Measurements from ENCODE around the gene FSTL3. TPM values are rescaled to one million over a fixed set of nuclear protein-coding genes. Genes with fewer than 3 reads are reported as not detected.

FSTL3 gene
- total RNA-seq, 1 experiment from 2014 or later = 40.9 TPM

DNA sequence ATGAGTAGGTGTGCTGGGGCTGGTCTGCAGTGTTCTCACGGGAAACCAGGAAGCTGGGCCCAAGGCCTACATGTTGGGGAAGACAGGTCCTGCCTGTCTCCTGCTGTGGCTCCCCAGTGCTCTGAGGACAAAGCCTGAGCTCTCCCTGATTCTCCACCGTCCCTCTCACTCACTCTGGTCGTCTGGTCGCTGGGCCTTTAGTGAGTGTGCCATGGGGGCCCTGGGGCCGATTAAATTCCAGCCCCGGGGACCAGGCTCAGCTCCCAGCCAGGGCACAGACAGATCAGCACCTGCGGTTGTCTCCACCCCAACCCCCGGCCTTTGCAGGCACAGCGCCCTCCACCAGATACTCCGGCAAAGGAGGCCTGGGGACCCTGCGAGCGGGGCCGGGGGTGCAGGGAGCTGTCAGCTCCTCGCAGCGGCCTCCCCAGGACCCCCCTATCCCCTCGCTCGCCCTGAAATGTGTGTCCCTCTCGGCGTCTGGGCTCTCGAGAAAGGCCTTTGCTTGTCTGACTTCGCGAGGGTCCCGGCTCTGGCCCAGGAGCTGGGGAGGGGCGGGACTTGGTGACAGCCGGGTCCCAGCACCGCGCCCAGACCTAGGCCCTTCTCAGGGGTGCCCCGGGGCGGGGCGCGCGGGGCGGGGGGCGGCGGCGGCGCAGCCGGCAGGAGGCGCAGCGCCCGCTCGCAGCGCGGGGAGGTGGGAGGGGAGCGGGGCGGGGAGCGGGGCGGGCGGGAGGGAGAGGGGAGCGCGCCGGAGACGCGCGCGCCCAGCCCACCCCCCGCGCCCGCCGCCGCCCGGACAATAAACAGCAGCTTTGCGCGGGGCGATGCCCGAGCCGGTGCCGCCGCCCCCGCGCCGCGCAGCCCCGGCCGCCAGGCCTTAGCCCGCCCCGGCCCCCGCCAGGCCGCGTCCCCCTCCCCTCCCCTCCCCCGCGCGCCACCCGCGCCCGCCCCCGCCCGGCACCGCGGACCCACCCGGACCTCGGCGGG, 32.3 kb downstream of the FSTL3 start, which contains the start of gene PALM:
TSS of gene PALM (plus strand) at position 782 of the 990 bp plus-strand sequence. CDS start 212 bp downstream, outside the sequence.
- H4K20me1 ChIP-seq (ENCODE audit: insufficient read depth) = no peaks in the 10 kb centered on the region
- intact Hi-C loops (cut with micrococcal nuclease; ENCODE audit: unreplicated experiment) = no loop called here
- H3K4me2 ChIP-seq = no peak within 1 kb of the TSS; the same call in 1 of the 2 replicates
- no peaks in the 10 kb centered on the region for H3K36me3 ChIP-seq (ENCODE audit: low read depth)
- no peak within 1 kb of the TSS for H3K4me3 ChIP-seq
- CTCF ChIA-PET = no interaction called here
- POLR2A ChIA-PET (ENCODE audit: unreplicated experiment) = no interaction called here
- BruUV-seq (replicated peaks) = no TSS peak
- H3K27ac ChIP-seq = no peak within 1 kb of the TSS
- TF ChIP-seq EZH2 (IDR thresholded peaks at IDR 0.05; ENCODE audit: low read depth) = no peak
- TF ChIP-seq, protein P1, sequence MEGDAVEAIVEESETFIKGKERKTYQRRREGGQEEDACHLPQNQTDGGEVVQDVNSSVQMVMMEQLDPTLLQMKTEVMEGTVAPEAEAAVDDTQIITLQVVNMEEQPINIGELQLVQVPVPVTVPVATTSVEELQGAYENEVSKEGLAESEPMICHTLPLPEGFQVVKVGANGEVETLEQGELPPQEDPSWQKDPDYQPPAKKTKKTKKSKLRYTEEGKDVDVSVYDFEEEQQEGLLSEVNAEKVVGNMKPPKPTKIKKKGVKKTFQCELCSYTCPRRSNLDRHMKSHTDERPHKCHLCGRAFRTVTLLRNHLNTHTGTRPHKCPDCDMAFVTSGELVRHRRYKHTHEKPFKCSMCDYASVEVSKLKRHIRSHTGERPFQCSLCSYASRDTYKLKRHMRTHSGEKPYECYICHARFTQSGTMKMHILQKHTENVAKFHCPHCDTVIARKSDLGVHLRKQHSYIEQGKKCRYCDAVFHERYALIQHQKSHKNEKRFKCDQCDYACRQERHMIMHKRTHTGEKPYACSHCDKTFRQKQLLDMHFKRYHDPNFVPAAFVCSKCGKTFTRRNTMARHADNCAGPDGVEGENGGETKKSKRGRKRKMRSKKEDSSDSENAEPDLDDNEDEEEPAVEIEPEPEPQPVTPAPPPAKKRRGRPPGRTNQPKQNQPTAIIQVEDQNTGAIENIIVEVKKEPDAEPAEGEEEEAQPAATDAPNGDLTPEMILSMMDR (conservative IDR thresholded peaks at IDR 0.05) = no peak
- H3K4me1 ChIP-seq (replicated peaks; ENCODE audit: insufficient read depth) = no peaks in the 10 kb centered on the region
- H3K9me3 ChIP-seq (ENCODE audit: insufficient read depth, low read depth) = no peaks in the 10 kb centered on the region
- no peak within 1 kb of the TSS for H2AFZ ChIP-seq
- no peaks in the 10 kb centered on the region for H3K79me2 ChIP-seq (ENCODE audit: low read depth)
- peaks cover 8% of the 10 kb centered on the region; the same call in 1 of the 2 replicates for H3K27me3 ChIP-seq (ENCODE audit: insufficient read depth, low read depth)
- H3F3A ChIP-seq (ENCODE audit: insufficient read depth, low read depth) = peaks cover 31% of the 10 kb centered on the region
- H3K9me2 ChIP-seq (ENCODE audit: insufficient read depth) = no peaks in the 10 kb centered on the region
- DNase-seq = no peak

DNA sequence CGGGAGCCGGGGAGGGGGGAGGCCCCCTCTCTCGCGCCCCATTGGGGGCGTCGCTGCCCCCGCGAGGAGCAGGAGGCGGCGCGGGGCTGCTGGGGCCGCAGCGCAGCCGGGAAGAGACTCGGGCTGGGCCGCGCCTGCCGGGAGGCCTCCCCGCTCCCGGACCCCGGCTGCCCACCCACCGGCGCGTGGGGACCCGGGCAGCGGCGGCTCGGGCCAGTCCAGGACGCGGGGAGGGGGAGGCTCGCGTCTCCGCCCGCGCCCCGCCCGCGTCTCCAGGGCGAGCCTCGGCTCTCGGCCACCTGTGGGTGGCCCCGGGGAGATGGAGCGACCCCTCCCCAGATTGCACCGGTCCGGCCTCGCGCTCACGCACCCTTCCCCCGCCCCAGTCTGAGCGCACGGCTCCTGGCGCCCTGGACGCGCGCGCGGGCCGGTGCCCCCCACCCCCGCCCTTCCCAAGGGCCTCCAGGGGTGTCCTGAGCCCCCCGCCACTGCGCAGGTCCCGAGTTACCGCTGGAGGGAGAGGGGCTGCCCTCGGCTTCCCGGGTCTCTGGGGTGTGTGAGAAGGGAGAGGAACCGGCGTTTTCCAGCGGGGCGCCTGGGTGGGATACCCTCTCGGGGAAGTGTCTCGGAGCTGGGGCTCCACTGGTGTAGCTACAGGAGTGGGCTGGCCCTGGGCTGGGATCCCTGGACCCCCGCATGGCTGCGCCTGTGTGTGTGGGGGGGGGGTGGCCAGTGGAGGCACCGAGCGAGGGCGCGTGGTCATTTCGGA, 33.2 kb downstream of the FSTL3 start:
- intact Hi-C loops (cut with micrococcal nuclease; ENCODE audit: unreplicated experiment) = no loop called here
- no peaks in the 10 kb centered on the region for H3K36me3 ChIP-seq (ENCODE audit: low read depth)
- H2AFZ ChIP-seq = no peak overlapping the region
- no peaks in the 10 kb centered on the region for H4K20me1 ChIP-seq (ENCODE audit: insufficient read depth)
- ChIA-PET POLR2A (ENCODE audit: unreplicated experiment) (no interaction called here), CTCF (no interaction called here)
- BruUV-seq (replicated peaks) = no TSS peak
- H3F3A ChIP-seq (ENCODE audit: insufficient read depth, low read depth) = peaks cover 28% of the 10 kb centered on the region
- no peak for TF ChIP-seq EZH2 (IDR thresholded peaks at IDR 0.05; ENCODE audit: low read depth)
- TF ChIP-seq, protein P1 (conservative IDR thresholded peaks at IDR 0.05) = no peak
- H3K4me3 ChIP-seq = no peak overlapping the region
- peaks cover 8% of the 10 kb centered on the region; the same call in 1 of the 2 replicates for H3K27me3 ChIP-seq (ENCODE audit: insufficient read depth, low read depth)
- H3K27ac ChIP-seq = no peak overlapping the region
- H3K4me2 ChIP-seq = no peak overlapping the region; the same call in 1 of the 2 replicates
- H3K4me1 ChIP-seq (replicated peaks; ENCODE audit: insufficient read depth) = no peaks in the 10 kb centered on the region
- H3K9me3 ChIP-seq (ENCODE audit: insufficient read depth, low read depth) = no peaks in the 10 kb centered on the region
- no peak for DNase-seq
- H3K79me2 ChIP-seq (ENCODE audit: low read depth) = no peaks in the 10 kb centered on the region
- no peaks in the 10 kb centered on the region for H3K9me2 ChIP-seq (ENCODE audit: insufficient read depth)

DNA sequence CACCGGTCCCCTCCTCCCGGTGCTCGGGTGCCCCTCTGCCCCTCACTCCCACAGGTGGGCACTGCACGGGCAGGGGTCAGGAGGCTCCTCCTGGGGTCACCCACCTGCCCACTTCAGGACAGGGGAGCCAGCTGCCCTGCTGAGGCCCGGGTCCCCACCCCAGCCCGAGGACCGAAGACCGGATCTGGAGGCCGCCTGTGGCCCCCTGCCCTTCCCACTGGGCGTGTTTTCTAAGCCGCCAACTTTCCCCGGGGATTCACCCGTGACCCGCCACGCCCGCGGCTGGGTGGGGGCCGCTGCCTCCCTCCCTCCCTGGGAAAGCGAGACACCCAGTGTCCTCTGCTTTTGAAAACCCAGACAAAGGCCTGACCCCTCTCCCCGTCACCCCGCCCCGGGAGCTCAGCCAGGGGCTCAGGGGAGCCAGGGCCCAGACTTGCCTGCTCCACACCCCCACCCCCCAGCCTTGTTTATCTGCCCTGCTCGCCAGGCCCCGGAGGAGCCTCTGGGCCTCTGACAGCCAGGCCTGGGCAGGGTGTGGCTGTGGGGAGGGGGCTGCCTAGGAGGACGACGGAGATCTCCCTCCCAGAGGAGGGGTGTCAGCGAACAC, 33.9 kb downstream of the FSTL3 start:
- POLR2A ChIA-PET (ENCODE audit: unreplicated experiment) = no interaction called here
- Histone ChIP-seq H3K36me3 (ENCODE audit: low read depth) (no peaks in the 10 kb centered on the region), H3K79me2 (ENCODE audit: low read depth) (no peaks in the 10 kb centered on the region), H2AFZ (no peak overlapping the region), H3K4me1 (replicated peaks; ENCODE audit: insufficient read depth) (no peaks in the 10 kb centered on the region), H3K9me2 (ENCODE audit: insufficient read depth) (no peaks in the 10 kb centered on the region), H3K4me2 (no peak overlapping the region), H3F3A (ENCODE audit: insufficient read depth, low read depth) (peaks cover 23% of the 10 kb centered on the region), H4K20me1 (ENCODE audit: insufficient read depth) (no peaks in the 10 kb centered on the region), H3K27ac (no peak overlapping the region), H3K4me3 (no peak overlapping the region), H3K9me3 (ENCODE audit: insufficient read depth, low read depth) (no peaks in the 10 kb centered on the region), H3K27me3 (ENCODE audit: insufficient read depth, low read depth) (peaks cover 8% of the 10 kb centered on the region; the same call in 1 of the 2 replicates)
- TF ChIP-seq, protein P1 (conservative IDR thresholded peaks at IDR 0.05) = no peak
- TF ChIP-seq EZH2 (IDR thresholded peaks at IDR 0.05; ENCODE audit: low read depth) = no peak
- intact Hi-C loops (cut with micrococcal nuclease; ENCODE audit: unreplicated experiment) = no loop called here
- no peak for DNase-seq
- CTCF ChIA-PET = no interaction called here
- BruUV-seq (replicated peaks) = no TSS peak

Data from PC-9 (cell line).